Stimulated activated CD4-positive, alpha-beta T cell treated with anti-CD3 and anti-CD28 coated beads, Interleukin-4, amount 100 ng/mL, for 48 hours (primary cell): ENCODE measurements around the gene WDR55.
"Not testable (repeated sequence)": the region's sequence is repeated elsewhere in the genome, so short reads cannot be mapped to it uniquely, and the experiment has no call there.

Experiments used
- DNase-seq, 2 donors: peaks; one replicate each; pipeline ENCODE4 v3.0.0-alpha.2; 2020; ENCODE audit warnings: low read depth in 2 of 2

WDR55 gene

GRCh38 chr5:140647042-140647419, 17.7 kb upstream of the WDR55 start:
- no peak for DNase-seq

- DNase-seq, result no peak
Observed at GRCh38 chr5:140658870-140659269, 5.8 kb upstream of the WDR55 start.

- not testable (repeated sequence) for DNase-seq
Observed at GRCh38 chr5:140660371-140660770, 4.3 kb upstream of the WDR55 start.

GRCh38 chr5:140664030-140664358, 710 bp upstream of the WDR55 start:
- DNase-seq, result no peak

GRCh38 chr5:140671035-140671434, 6.3 kb downstream of the WDR55 start:
- DNase-seq, result not testable (repeated sequence)

- no peak for DNase-seq
Observed at GRCh38 chr5:140671472-140672125, 6.9 kb downstream of the WDR55 start.

GRCh38 chr5:140672455-140673186, 7.9 kb downstream of the WDR55 start:
- no peak for DNase-seq

GRCh38 chr5:140673187-140673976, 8.7 kb downstream of the WDR55 start, which contains the start of gene DND1:
TSS of gene DND1 (minus strand) at chr5:140673576. CDS start at chr5:140673542, 34 bp downstream.
- DNase-seq, result no peak

GRCh38 chr5:140674211-140674610, 9.5 kb downstream of the WDR55 start:
- DNase-seq, result no peak

GRCh38 chr5:140674629-140675028, 9.9 kb downstream of the WDR55 start:
- DNase-seq, result no peak

- DNase-seq, result no peak
Observed at GRCh38 chr5:140677947-140678346, 13.2 kb downstream of the WDR55 start.

GRCh38 chr5:140678993-140679392, 14.3 kb downstream of the WDR55 start:
- no peak for DNase-seq

GRCh38 chr5:140690376-140690932, 25.8 kb downstream of the WDR55 start:
- DNase-seq, result no peak

GRCh38 chr5:140690941-140691924, 26.5 kb downstream of the WDR55 start, which contains the start of the genes HARS1 and HARS2:
TSS of gene HARS1 (minus strand) at chr5:140691370. CDS start at chr5:140691304, 66 bp downstream.
TSS of gene HARS2 (plus strand) at chr5:140691455. CDS start at chr5:140691649, 194 bp downstream.
- DNase-seq, result peak; percentile 76 to 87

GRCh38 chr5:140694276-140694675, 29.6 kb downstream of the WDR55 start:
- no peak for DNase-seq

- DNase-seq, result no peak
Observed at GRCh38 chr5:140696891-140697492, 32.3 kb downstream of the WDR55 start.

GRCh38 chr5:140700177-140701144, 35.8 kb downstream of the WDR55 start, which contains the start of gene ZMAT2:
TSS of gene ZMAT2 (plus strand) at chr5:140700447. CDS start at chr5:140700461, 14 bp downstream.
- DNase-seq, result peak; percentile 80 to 85

GRCh38 chr5:140707812-140708211, 43.1 kb downstream of the WDR55 start:
- no peak for DNase-seq

- DNase-seq, result not testable (repeated sequence)
Observed at GRCh38 chr5:140708787-140709186, 44.1 kb downstream of the WDR55 start.
